ENCODE measurements around the gene GPATCH8. TPM values are rescaled to one million over a fixed set of nuclear protein-coding genes. Genes with fewer than 3 reads are reported as not detected.
A peak's percentile ranks its signal among the peaks of the same experiment; 100 is the strongest.

GPATCH8 gene
- total RNA-seq, 4 donors from 2014 or later: 52.7 to 106 (median 57.7) TPM

DNA sequence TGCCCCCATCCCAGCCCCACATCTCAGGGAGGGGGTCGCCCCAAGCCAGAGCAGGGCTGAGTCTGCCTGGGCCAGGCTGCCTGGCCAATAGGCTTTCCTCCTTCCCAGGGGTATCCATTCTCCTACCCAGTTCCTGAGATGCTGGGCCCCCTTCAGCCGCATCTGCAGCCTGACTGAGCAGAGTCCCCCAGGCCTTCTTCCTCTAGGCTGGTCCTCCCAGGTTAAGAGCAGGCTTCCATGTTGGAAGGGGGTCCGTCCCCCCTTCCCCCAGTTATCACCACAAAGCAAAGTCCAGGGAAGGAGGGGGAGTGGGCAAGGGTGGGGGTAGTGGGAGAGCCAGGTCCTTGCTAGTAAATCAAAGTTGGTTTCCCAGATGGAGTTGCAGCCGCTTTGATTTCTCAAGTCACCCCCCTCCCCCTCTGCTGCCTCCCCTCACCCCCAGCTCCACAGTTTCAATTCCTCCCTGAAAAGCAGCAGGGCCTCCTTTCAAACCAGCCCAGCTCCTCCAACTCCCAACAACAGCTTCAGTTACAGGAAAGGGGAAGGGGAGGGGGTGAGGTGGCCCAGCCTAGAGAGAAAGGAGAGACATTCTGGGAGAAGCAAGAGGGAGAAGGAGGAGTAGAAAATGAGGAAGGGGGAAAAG, 44.5 kb upstream of the GPATCH8 start:
- intact Hi-C loops (cut with DNase I): no loop called here
- Histone ChIP-seq H3K36me3 (no peaks in the 10 kb centered on the region), H3K9me3 (no peaks in the 10 kb centered on the region), H3K4me1 (peaks cover 6 to 9% of the 10 kb centered on the region in 2 donors), H3K4me3 (replicated peaks in 1 of 3) (no peak overlapping the region), H3K27me3 (no peaks in the 10 kb centered on the region), H3K27ac (no peak overlapping the region)
- whole genome bisulfite sequencing, 2 donors: 79 to 90% methylated on average over 4 of the region's 4 CpGs
- DNase-seq: no peak
- TF ChIP-seq POLR2A (IDR thresholded peaks at IDR 0.05): no peak
- TF ChIP-seq, protein P1, sequence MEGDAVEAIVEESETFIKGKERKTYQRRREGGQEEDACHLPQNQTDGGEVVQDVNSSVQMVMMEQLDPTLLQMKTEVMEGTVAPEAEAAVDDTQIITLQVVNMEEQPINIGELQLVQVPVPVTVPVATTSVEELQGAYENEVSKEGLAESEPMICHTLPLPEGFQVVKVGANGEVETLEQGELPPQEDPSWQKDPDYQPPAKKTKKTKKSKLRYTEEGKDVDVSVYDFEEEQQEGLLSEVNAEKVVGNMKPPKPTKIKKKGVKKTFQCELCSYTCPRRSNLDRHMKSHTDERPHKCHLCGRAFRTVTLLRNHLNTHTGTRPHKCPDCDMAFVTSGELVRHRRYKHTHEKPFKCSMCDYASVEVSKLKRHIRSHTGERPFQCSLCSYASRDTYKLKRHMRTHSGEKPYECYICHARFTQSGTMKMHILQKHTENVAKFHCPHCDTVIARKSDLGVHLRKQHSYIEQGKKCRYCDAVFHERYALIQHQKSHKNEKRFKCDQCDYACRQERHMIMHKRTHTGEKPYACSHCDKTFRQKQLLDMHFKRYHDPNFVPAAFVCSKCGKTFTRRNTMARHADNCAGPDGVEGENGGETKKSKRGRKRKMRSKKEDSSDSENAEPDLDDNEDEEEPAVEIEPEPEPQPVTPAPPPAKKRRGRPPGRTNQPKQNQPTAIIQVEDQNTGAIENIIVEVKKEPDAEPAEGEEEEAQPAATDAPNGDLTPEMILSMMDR (IDR thresholded peaks at IDR 0.05): no peak

DNA sequence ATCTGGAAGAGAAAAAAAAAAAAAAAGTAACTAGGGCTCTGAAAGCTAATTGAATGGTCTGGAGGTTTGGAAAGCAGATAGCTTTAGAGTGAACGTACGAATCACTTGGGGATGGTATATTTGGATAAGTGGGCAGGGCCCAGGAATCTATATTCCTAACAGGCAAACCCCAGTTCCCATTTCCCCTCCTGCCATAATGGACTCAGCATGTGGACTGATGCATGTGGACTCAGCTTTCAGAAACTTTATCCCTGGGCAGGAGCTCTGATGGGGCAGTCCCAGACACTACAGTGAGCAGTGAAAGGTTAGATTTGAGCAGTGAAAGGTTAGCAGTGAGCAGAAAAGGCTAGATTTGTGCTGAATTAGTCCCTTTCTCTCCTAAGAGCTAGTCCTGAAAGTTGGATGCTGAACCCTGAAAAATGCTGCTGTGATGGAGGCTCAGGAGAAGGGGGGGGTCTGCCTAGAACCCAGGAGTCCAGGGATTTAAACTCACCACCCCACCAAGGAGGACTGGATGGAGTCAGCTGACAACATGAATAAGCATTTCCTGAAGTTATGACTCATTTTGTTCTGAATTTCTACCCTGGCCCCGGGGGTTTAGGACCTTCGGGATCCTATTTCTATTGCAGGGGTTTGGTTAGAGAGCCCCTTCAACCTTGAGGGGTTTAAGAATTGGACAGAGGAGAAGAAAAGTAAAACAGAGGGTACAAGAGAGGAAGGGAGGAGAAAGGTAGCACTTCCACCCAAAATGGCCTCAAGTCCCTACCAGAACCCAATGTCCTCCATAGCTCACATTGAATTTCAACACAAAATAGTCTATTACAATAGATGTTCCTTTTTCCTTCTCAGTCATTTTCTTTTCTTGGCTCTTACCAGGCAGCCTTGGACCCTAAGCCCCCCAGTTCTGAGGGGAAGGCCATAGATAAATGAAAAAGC, 43.7 kb upstream of the GPATCH8 start:
- no peaks in the 10 kb centered on the region for H3K9me3 ChIP-seq
- intact Hi-C loops (cut with DNase I): no loop called here
- no peak overlapping the region for H3K27ac ChIP-seq
- H3K4me1 ChIP-seq: peaks cover 6 to 11% of the 10 kb centered on the region in 2 donors
- 49 to 60% methylated on average over 4 of the region's 4 CpGs for WGBS, 2 donors
- no peak for DNase-seq
- H3K36me3 ChIP-seq: no peaks in the 10 kb centered on the region
- H3K27me3 ChIP-seq: no peaks in the 10 kb centered on the region
- no peak for TF ChIP-seq POLR2A (IDR thresholded peaks at IDR 0.05)
- TF ChIP-seq, protein P1 (IDR thresholded peaks at IDR 0.05): no peak
- H3K4me3 ChIP-seq (replicated peaks in 1 of 3): no peak overlapping the region

DNA sequence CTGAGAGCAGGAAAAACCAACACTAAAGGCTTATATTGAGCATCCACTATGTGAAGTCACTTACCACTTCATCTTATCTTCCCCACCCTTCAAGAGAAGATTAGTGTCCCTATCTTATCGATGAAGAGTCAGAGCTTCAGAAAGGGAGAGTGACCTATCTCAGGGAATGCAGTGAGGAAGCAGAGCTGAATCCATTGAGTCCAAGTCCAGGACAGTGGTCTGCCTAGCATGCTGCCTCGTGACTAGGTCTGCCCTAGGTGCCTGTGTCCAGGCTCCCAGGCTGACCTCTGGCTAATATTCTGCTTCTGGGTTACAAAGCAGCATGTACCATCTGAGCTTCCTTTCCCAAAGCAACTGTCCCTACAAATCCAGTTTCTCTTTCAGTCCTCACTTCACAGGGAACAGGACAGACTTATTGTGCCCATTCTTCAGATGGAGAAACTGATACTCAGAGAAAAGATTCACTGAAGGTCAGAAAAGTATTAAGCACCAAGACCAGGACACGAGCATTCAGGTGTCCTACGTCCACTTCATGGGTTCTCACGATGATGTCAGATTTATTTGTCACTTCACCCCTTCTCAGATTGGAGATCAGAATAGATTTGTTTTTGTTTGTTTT, 40.8 kb upstream of the GPATCH8 start:
- TF ChIP-seq, protein P1 (IDR thresholded peaks at IDR 0.05): no peak
- TF ChIP-seq POLR2A (IDR thresholded peaks at IDR 0.05): no peak
- DNase-seq: no peak
- Histone ChIP-seq H3K27ac (no peak overlapping the region), H3K4me1 (peaks cover 8 to 17% of the 10 kb centered on the region in 2 donors), H3K9me3 (no peaks in the 10 kb centered on the region), H3K4me3 (replicated peaks in 1 of 3) (no peak overlapping the region), H3K27me3 (no peaks in the 10 kb centered on the region), H3K36me3 (no peaks in the 10 kb centered on the region)
- intact Hi-C loops (cut with DNase I): no loop called here
- WGBS, 2 donors: 76% methylated on average over 5 of the region's 5 CpGs

DNA sequence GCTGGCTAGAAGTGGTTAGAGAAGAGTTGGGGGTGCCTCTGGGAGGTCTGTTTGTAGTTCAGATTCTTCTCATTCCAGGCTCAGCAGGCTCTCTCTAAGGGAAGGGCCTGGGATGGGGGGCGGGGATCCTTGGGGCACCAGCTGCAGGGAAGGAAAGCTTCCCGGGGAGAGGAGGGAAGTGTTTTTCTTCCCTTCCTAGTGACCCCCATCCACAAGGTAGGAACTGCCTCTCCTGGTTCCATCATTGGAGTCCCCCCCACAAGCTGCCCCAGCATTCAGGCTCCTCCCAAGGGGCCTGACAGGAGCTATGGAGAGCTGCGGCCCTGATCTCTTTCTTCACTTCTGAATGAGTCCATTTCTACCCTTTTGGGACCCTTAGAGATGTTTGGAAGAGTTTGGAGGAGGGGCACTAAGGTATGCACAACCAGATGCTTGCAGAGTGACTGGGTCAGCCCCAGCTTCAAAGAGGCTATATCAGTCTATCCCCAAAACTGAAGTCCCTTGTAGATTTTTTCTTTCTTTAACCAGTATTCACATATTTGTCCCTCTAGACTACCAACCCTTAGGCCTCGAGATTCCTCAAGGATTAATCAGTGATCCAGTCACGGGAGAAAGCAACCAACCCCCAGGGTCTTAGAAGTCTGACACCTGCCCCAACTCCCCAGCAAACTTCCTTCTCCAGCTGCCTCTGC, 40.2 kb upstream of the GPATCH8 start:
- Histone ChIP-seq H3K4me3 (replicated peaks in 1 of 3) (no peak overlapping the region), H3K27ac (peak overlapping the region in 2 of 3 donors; percentile 23 to 30), H3K27me3 (no peaks in the 10 kb centered on the region), H3K36me3 (no peaks in the 10 kb centered on the region), H3K4me1 (peaks cover 8 to 17% of the 10 kb centered on the region in 2 donors), H3K9me3 (no peaks in the 10 kb centered on the region)
- TF ChIP-seq, protein P1 (IDR thresholded peaks at IDR 0.05): no peak
- TF ChIP-seq POLR2A (IDR thresholded peaks at IDR 0.05): no peak
- 37 to 42% methylated on average over 5 of the region's 5 CpGs for WGBS, 2 donors
- peak; percentile 32 to 54 for DNase-seq
- intact Hi-C loops (cut with DNase I): no loop called here
